ENCODE measurements around the gene SUGCT.

Gene SUGCT

GRCh38 chr7:40709062-40709964 is 574.5 kb downstream of the SUGCT start:
- no peak overlapping the region for H3K27ac ChIP-seq
- no peak for TF ChIP-seq CTCF (conservative IDR thresholded peaks at IDR 0.05)

- no peak overlapping the region for H3K27ac ChIP-seq
- TF ChIP-seq CTCF (conservative IDR thresholded peaks at IDR 0.05) = no peak
Measured at GRCh38 chr7:40711706-40712105, 576.9 kb downstream of the SUGCT start.

- no peak for TF ChIP-seq CTCF (conservative IDR thresholded peaks at IDR 0.05)
- no peak overlapping the region for H3K27ac ChIP-seq
Measured at GRCh38 chr7:40714363-40715052, 579.7 kb downstream of the SUGCT start.

- TF ChIP-seq CTCF (conservative IDR thresholded peaks at IDR 0.05) = no peak
- no peak overlapping the region for H3K27ac ChIP-seq
Measured at GRCh38 chr7:40715053-40715430, 580.2 kb downstream of the SUGCT start.

- TF ChIP-seq CTCF (conservative IDR thresholded peaks at IDR 0.05) = no peak
- H3K27ac ChIP-seq = no peak overlapping the region
Measured at GRCh38 chr7:40716052-40716451, 581.2 kb downstream of the SUGCT start.

- no peak overlapping the region for H3K27ac ChIP-seq
- no peak for TF ChIP-seq CTCF (conservative IDR thresholded peaks at IDR 0.05)
Measured at GRCh38 chr7:40717242-40717641, 582.4 kb downstream of the SUGCT start.

GRCh38 chr7:40720416-40720815 is 585.6 kb downstream of the SUGCT start:
- TF ChIP-seq CTCF (conservative IDR thresholded peaks at IDR 0.05) = no peak
- H3K27ac ChIP-seq = no peak overlapping the region
